ENCODE results near the gene SPACA4. TPM values are rescaled to one million over a fixed set of nuclear protein-coding genes. Genes with fewer than 3 reads are reported as not detected.

SPACA4 gene
- total and polyA plus RNA-seq, 10 of the 15 experiments (the other 5 are each of a cell fraction or from before 2014, with no cell fraction given) = not detected

GRCh38 chr19:48651683-48652048 is 45.1 kb downstream of the SPACA4 start (continued):
- TF ChIP-seq, protein P1, sequence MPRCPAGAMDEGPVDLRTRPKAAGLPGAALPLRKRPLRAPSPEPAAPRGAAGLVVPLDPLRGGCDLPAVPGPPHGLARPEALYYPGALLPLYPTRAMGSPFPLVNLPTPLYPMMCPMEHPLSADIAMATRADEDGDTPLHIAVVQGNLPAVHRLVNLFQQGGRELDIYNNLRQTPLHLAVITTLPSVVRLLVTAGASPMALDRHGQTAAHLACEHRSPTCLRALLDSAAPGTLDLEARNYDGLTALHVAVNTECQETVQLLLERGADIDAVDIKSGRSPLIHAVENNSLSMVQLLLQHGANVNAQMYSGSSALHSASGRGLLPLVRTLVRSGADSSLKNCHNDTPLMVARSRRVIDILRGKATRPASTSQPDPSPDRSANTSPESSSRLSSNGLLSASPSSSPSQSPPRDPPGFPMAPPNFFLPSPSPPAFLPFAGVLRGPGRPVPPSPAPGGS (IDR thresholded peaks at IDR 0.05; ENCODE audit: borderline replicate concordance, insufficient read depth, low read depth, low read length, poor library complexity, severe bottlenecking) = no peak
- TF ChIP-seq POLR2A (IDR thresholded peaks at IDR 0.05; ENCODE audit: low read depth, low read length) (no peak), ZSCAN29 (IDR thresholded peaks at IDR 0.05) (no peak), PAX8 (IDR thresholded peaks at IDR 0.05) (no peak)

GRCh38 chr19:48654299-48655059 is 47.9 kb downstream of the SPACA4 start:
- no peaks in the 10 kb centered on the region for H4K20me1 ChIP-seq (ENCODE audit: control insufficient read depth, insufficient read depth)
- TF ChIP-seq ZNF217 (IDR thresholded peaks at IDR 0.05) (no peak), STAT1 (conservative IDR thresholded peaks at IDR 0.05) (no peak), ASH2L (IDR thresholded peaks at IDR 0.05; ENCODE audit: borderline replicate concordance, low read depth) (no peak), ZBTB33 (IDR thresholded peaks at IDR 0.05) (no peak), SREBF1 (IDR thresholded peaks at IDR 0.05; ENCODE audit: low read length) (no peak), ZSCAN29 (IDR thresholded peaks at IDR 0.05) (no peak), NFYB (IDR thresholded peaks at IDR 0.05; ENCODE audit: insufficient read depth, low read depth, low read length) (no peak), SIX5 (IDR thresholded peaks at IDR 0.05; ENCODE audit: low read depth, low read length, severe bottlenecking) (no peak)
- CTCF ChIA-PET = interaction anchor here (1.1 kb wide), 1 partner anchor 130 kb away, joined by 3 read pairs; no protein-coding TSS in a partner anchor
- H3K27ac ChIP-seq (ENCODE audit: control insufficient read depth, insufficient read depth) = no peak overlapping the region
- H3K9ac ChIP-seq (ENCODE audit: control insufficient read depth, insufficient read depth, low read length) = no peak overlapping the region
- no peaks in the 10 kb centered on the region for H3K79me2 ChIP-seq (ENCODE audit: control insufficient read depth, insufficient read depth, low read length)
- no peak overlapping the region for H3K4me3 ChIP-seq
- H3K36me3 ChIP-seq (ENCODE audit: control insufficient read depth in 2 of 2, insufficient read depth in 2 of 2, low read length in 1 of 2) = no peaks in the 10 kb centered on the region
- no peaks in the 10 kb centered on the region for H3K9me3 ChIP-seq (replicated peaks; ENCODE audit: control insufficient read depth, insufficient read depth, low read length)
- DNase-seq (ENCODE audit: low read depth, low spot score) (no peak), FAIRE-seq (no peak), ATAC-seq (no peak)
- BruUV-seq (replicated peaks) = no TSS peak
- in situ Hi-C loops (cut with MboI) = no loop called here
- RAD21 ChIA-PET (ENCODE audit: unreplicated experiment) = no interaction called here
- SMC1A ChIA-PET (ENCODE audit: uncharacterized antibody, unreplicated experiment) = no interaction called here
- peaks cover 8% of the 10 kb centered on the region for H3K4me1 ChIP-seq (ENCODE audit: control insufficient read depth, insufficient read depth, low read length)
- no peaks in the 10 kb centered on the region for H3K27me3 ChIP-seq (replicated peaks in 1 of 2; ENCODE audit: control insufficient read depth in 2 of 2, insufficient read depth in 2 of 2, low read length in 1 of 2)
- no peak overlapping the region for H3K4me2 ChIP-seq (ENCODE audit: control insufficient read depth, insufficient read depth)
- H2AFZ ChIP-seq (ENCODE audit: control insufficient read depth, low read depth, low read length) = no peak overlapping the region
- POLR2A ChIA-PET = interaction anchor here (0.6 kb wide), 1 partner anchor 9 kb away, joined by 5 read pairs; no protein-coding TSS in a partner anchor
- intact Hi-C loops (cut with micrococcal nuclease; ENCODE audit: unreplicated experiment) = no loop called here
- 65% methylated on average over 11 of the region's 11 CpGs for WGBS (ENCODE audit: insufficient coverage, insufficient replicate concordance, low lambda C conversion rate, missing lambda C conversion rate)

Data from GM12878 (cell line).